Pons (tissue), 1 donor: ENCODE measurements around the gene ATP1B1.
"Not testable (repeated sequence)": the region's sequence is repeated elsewhere in the genome, so short reads cannot be mapped to it uniquely, and the experiment has no call there.

Experiments
- DNase-seq: peaks from one replicate; pipeline ENCODE4 v3.0.0-alpha.2; 2016; ENCODE audit warnings: low spot score

The ATP1B1 gene

GRCh38 chr1:169115891-169116585, 9.5 kb downstream of the ATP1B1 start:
- peak; percentile 70 for DNase-seq

GRCh38 chr1:169117014-169117413, 10.5 kb downstream of the ATP1B1 start:
- DNase-seq: no peak

- DNase-seq: no peak
Observed at GRCh38 chr1:169117599-169117998, 11.1 kb downstream of the ATP1B1 start.

GRCh38 chr1:169118227-169118626, 11.7 kb downstream of the ATP1B1 start:
- DNase-seq: no peak

- DNase-seq: no peak
Observed at GRCh38 chr1:169119405-169119804, 12.9 kb downstream of the ATP1B1 start.

GRCh38 chr1:169120066-169120465, 13.6 kb downstream of the ATP1B1 start:
- no peak for DNase-seq

GRCh38 chr1:169121146-169121923, 14.8 kb downstream of the ATP1B1 start:
- DNase-seq: no peak

- DNase-seq: no peak
Observed at GRCh38 chr1:169122976-169123375, 16.5 kb downstream of the ATP1B1 start.

- no peak for DNase-seq
Observed at GRCh38 chr1:169124459-169124858, 18.0 kb downstream of the ATP1B1 start.

GRCh38 chr1:169125597-169125996, 19.1 kb downstream of the ATP1B1 start:
- DNase-seq: not testable (repeated sequence)

- no peak for DNase-seq
Observed at GRCh38 chr1:169126335-169126734, 19.8 kb downstream of the ATP1B1 start.

- DNase-seq: no peak
Observed at GRCh38 chr1:169127305-169127704, 20.8 kb downstream of the ATP1B1 start.

GRCh38 chr1:169128562-169128961, 22.1 kb downstream of the ATP1B1 start:
- no peak for DNase-seq

- no peak for DNase-seq
Observed at GRCh38 chr1:169129109-169129784, 22.8 kb downstream of the ATP1B1 start.

GRCh38 chr1:169130683-169131082, 24.2 kb downstream of the ATP1B1 start:
- DNase-seq: no peak

- no peak for DNase-seq
Observed at GRCh38 chr1:169132512-169133227, 26.2 kb downstream of the ATP1B1 start.

- DNase-seq: no peak
Observed at GRCh38 chr1:169133228-169133576, 26.7 kb downstream of the ATP1B1 start.

GRCh38 chr1:169133801-169134502, 27.5 kb downstream of the ATP1B1 start:
- peak; percentile 79 for DNase-seq

- no peak for DNase-seq
Observed at GRCh38 chr1:169137357-169137756, 30.9 kb downstream of the ATP1B1 start.

GRCh38 chr1:169138866-169139670, 32.6 kb downstream of the ATP1B1 start:
- DNase-seq: no peak

- DNase-seq: no peak
Observed at GRCh38 chr1:169141356-169141755, 34.9 kb downstream of the ATP1B1 start.
